ENCODE measurements around the gene ITPKC.

Gene ITPKC

GRCh38 chr19:40716482-40717324 lies at the start of gene ITPKC, which contains the start of gene COQ8B:
TSS of gene ITPKC (plus strand) at chr19:40717112. CDS start at chr19:40717136, 24 bp downstream.
TSS of gene COQ8B (minus strand) at chr19:40716886. CDS start at chr19:40714632, 2,254 bp downstream.
- DNase-seq, result peak; percentile 86

- no peak for DNase-seq
Observed at GRCh38 chr19:40667602-40668001, 49.3 kb upstream of the ITPKC start.

GRCh38 chr19:40668991-40669614 lies 47.8 kb upstream of the ITPKC start:
- no peak for DNase-seq

- no peak for DNase-seq
Observed at GRCh38 chr19:40671404-40671803, 45.5 kb upstream of the ITPKC start.

- no peak for DNase-seq
Observed at GRCh38 chr19:40672038-40672437, 44.9 kb upstream of the ITPKC start.

GRCh38 chr19:40672573-40673299 lies 44.2 kb upstream of the ITPKC start:
- no peak for DNase-seq

- DNase-seq, result no peak
Observed at GRCh38 chr19:40673397-40673796, 43.5 kb upstream of the ITPKC start.

GRCh38 chr19:40674291-40674690 lies 42.6 kb upstream of the ITPKC start:
- no peak for DNase-seq

- DNase-seq, result no peak
Observed at GRCh38 chr19:40677156-40677555, 39.8 kb upstream of the ITPKC start.

GRCh38 chr19:40681039-40681438 lies 35.9 kb upstream of the ITPKC start:
- no peak for DNase-seq

GRCh38 chr19:40682431-40682964 lies 34.4 kb upstream of the ITPKC start:
- no peak for DNase-seq

GRCh38 chr19:40683437-40683836 lies 33.5 kb upstream of the ITPKC start:
- DNase-seq, result no peak

- no peak for DNase-seq
Observed at GRCh38 chr19:40684280-40684679, 32.6 kb upstream of the ITPKC start.

- DNase-seq, result no peak
Observed at GRCh38 chr19:40685016-40685526, 31.8 kb upstream of the ITPKC start.

GRCh38 chr19:40685563-40685962 lies 31.3 kb upstream of the ITPKC start:
- no peak for DNase-seq

- peak; percentile 8 for DNase-seq
Observed at GRCh38 chr19:40686882-40687524, 29.9 kb upstream of the ITPKC start.

GRCh38 chr19:40687525-40688016 lies 29.3 kb upstream of the ITPKC start:
- no peak for DNase-seq

GRCh38 chr19:40688309-40688708 lies 28.6 kb upstream of the ITPKC start:
- no peak for DNase-seq

GRCh38 chr19:40688987-40689338 lies 27.9 kb upstream of the ITPKC start:
- DNase-seq, result no peak

- DNase-seq, result peak; percentile 6
Observed at GRCh38 chr19:40689339-40690049, 27.4 kb upstream of the ITPKC start.

GRCh38 chr19:40690050-40690692 lies 26.7 kb upstream of the ITPKC start, which contains the start of gene NUMBL:
TSS of gene NUMBL (minus strand) at chr19:40690651. CDS start at chr19:40690483, 168 bp downstream.
- no peak for DNase-seq

All from NCI-H1105 treated with DMSO at 0.1 percent for 48 hours (cell line).